Activated gamma-delta T cell treated with Interleukin-2 at 50 U/mL for 16 hours (primary cell): ENCODE measurements around the gene SMIM45.
A peak's percentile ranks its signal among the peaks of the same experiment; 100 is the strongest.

Experiments
- DNase-seq: peaks from one replicate; pipeline ENCODE4 v3.0.0-alpha.2; 2020

Gene SMIM45

DNA sequence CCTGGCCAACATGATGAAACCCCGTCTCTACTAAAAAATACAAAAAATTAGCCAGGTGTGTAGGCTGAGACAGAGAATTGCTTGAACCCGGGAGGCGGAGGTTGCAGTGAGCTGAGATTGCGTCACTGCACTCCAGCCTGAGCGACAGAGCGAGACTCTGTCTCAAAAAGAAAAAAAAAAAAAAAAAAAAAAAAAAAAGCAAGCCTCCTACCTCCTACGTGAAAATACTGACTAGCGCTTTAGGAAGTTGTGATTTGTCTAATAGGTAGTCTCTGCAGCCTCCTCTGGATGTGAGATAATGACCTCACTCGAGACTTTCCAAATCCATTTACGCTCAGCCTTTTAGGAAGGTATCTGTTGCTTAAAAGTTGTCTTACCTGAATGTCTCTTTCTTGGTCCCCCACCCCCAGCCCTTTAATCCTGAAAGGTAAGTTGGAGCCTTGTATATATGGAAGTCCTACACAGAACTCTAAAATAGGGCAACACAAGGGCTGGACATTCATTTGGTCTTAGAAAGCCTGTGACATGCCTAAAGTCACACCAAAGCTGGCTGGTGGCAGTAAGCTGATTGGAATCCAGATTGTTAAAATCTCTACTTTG, 22.8 kb downstream of the SMIM45 start:
- DNase-seq = no peak

DNA sequence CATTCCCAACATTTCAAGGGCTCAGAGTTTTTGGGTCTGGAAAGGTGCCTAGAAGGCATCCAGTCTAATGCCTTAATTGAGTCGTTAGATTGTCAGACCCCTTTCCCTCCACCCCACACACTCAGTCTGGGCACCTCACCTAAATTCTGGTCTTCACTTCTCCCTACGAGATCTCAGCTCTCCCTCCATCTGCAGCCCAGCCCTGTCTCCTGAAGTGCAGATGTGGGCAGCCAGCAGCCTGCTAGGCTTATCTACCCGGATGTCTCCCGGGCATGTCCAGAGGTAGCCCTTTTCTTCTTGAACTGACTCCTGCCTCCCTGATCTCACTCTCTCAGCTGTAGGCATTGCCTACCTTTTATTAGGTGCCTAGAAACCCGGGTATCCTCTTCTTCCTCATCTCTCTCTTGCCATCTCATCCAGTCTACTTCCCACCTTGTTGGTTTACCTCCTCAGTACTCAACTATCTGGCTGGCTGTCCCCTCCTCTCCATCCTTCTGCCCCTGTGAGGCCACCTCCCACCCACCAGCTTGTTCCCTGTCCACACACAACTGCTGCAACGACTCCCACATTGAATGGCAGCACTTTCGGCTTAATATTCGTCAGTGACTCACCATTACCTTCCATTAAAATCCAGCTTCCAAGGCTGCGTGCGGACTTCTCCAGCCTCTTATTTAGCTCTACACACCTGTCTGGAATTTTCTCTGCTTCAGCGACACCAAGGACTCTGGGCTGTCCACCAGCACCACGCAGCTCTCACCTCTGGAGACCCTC, 23.5 kb downstream of the SMIM45 start:
- DNase-seq = no peak

DNA sequence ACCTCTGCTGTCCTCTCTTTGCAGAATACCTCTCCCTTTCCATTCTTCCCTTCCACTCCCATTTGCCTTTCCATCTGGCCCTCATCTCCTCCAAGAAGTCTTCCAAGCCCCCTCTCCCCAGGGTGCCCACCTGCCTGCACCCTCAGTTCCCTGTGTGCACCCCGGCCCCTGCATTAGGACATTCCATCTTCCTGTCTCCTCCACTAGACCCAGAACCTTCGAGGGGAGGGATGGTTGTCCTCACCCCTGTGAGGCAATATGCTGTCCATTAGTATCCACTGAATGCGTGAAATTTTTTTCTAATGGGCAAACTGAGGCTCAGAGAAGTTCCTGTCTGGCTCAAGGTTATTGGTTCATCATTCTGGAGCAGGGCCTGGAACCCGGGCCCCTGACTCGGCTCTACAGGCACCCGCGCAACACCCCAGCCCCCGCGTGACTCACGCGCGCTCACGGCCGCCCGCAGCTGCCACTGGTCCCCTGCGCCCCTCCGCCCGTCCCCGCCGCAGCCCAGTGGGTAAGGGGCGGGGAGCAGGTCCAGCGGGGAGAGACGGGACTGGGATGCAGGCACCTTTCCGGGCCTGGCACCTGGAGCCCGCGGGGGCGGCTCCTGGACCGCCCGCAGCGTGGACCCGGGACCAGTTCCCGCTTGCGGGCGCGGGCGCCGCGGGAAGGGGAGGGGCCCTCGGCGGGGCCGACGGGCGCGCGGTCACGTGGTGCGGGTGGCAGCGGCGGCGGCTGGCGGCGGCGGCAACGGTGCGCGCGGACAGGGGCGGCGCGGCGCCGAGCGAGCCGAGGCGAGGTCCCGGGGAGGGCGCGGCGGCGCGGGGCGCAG, 24.3 kb downstream of the SMIM45 start:
- DNase-seq = peak; percentile 21

DNA sequence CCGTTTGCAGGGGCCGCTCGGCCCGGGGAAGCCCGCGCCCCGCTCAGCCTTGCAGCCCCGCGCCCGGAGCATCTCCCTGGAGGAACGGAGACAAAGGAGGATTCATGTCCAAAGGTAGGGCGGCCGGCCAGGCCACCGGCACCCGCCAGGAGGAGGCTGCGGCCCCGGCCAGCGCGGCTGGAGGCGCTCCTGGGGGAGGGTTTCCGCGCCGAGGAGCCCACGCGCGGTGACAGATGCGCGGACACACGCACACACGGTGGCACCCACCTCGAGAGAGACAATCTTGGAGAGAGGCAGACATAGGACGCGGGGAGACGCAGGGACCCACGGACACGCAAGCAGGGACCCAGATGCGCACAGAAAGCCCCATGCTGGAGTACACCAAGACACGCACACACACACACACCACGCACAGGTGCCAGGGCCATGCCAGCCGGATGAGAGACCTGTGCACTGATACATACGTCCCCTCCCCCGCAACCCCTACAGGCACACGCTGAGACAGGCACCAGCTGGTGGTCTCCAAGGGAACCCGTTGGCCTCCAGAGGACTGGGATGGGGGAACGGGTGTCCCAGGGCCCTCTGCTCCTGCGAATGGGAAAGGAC, 25.1 kb downstream of the SMIM45 start:
- DNase-seq = no peak

DNA sequence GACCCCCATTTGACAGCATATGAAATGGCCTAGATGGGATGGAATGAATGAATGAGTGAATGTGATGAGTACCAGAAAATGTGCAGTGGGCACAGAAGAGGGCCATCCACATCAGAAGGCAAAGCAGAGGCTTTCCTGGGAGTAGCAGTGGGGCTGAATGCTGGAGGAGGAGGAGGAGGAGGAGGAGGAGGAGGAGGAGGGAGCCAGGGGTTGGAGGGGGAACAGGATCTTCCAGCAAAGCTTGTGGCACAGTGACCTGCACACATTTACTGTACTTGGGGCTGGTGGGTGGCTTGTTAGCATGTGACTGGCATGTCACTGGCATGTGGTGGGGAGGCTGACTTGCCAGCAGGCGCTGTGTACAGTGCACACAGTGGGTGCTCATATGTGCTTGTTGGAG, 26.8 kb downstream of the SMIM45 start:
- no peak for DNase-seq

DNA sequence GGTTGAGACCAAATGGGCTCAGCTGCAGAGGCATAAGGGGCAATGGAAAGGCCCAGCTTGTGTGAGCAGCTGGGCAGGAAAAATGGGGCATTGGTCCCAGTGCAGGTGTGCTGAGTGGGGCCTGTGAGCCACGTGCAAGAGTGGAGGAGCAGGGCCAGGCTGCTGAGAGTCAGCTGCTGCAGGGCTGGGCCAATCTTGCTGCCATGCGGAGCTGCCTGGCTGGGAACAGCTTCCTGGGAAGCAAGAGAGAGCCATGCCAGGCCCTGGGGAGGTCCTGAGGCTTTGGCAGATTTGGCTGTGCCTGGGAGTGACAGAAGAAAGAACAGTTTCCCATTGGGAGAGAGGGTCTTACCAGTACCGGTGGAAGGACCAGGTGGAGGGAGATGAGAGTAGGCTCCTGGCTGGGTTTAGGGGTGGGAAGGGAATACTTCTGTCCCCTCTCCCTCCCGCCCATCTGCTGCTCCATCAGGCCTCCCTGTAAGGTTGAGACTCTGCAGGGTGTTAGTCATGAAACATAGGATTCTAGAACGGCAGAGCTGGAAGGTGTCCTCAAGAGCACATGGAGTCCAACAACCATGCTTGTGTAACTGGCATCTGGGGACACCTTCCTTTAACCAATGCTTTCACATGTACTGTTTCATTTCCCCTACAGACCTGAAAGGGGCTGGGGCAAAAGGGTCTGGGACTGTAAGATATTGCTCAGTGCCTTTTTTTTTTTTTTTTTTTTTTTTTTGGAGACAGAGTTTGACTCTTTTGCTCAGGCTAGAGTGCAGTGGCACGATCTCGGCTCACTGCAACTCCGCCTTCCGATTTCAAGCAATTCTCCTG, 27.7 kb downstream of the SMIM45 start:
- DNase-seq = no peak

DNA sequence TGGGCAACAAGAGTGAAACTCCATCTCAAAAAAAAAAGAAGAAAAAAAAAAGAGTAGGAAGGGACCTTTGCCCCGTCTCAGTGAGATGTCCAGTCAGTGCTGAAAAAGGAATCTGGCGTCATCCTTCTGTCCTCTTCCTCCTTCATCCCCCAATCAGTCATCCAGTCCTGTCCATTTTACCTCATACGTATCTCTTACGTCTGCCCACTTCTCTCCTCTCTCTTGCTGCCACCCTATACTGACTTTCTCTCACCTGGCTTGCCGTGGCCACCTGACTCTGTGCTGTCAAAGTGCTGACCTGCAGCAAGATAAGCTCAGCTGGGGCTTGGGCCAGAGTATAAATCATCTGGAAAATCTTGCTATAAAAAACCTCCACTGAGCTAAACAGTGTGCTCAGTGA, 30.9 kb downstream of the SMIM45 start:
- no peak for DNase-seq

DNA sequence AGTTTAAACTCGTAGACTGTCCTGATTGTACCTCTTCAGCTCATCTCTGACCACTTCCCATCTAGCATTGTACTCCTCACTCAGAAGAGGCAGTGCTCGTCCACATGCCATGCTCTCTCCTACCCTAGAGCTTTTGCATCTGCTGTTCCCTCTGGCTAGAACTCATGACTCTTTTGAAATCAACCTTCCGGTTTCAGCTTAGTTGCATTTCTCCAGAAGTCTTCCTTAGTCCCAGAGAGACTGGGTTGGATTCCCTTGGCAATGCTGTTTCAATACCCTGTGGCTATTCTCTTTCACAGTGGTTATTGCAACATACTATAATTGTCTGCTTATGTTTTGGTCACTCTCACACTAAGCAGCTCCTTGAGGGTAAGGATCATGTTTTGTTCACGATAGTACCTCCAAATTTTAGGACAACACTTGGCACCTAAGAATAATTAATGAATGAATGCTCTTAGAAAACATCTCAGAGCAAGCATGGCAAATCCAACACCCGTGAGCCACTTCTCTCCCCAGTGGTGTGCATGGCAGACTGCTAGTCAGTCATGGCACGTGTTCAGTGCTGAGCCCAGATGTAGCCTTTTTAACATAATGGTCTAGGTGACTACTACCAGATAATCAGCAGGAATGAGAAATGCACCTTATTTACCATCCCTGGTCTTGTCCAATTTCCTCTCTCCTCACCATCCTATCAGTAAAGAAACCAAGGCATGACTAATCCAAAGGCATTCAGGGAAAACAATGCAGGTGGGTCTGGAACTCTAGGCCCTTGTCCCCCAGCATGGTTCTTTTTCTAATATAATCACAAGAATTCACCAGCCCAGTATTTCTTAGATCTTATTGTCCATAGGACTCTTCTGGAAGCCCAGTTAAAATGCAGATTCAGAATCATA, 31.8 kb downstream of the SMIM45 start:
- no peak for DNase-seq

DNA sequence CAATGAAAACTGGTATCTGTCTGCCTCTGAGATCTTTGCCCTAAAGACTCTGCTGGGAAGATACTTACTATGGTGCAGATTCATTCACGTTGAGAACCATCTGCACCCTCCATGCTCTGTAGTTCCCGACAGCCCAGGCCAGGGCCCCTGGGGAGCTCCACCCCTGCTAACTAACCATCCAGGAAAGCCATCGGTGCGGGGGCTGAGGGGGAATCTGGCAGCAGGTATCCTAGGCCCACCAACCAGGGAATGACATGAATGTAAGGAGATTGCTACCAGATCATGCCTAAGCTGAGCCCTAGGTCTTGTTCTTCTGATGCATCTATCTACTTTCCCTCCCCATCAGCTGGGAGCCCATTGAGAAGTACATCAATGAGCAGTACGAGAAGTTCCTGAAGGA, 35.3 kb downstream of the SMIM45 start:
- no peak for DNase-seq

DNA sequence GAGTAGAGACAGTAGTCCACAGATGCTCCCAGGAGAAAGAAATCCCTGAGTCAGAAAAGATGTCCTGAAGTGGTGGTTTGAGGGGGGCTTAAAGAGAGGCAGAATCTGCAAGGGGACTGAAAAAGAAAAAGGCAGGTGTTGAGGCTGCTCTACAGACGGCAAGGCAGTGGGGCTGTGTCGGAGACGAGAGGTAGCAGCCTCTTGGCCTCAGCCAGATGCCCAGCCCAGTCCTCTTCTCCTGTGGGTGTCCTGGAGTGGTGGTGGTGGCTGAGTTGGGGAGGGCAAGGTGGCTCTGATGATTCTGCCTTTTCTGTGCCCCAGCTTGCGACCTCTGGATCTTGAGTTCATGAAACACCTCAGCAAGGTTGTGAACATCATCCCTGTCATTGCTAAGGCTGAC, 37.3 kb downstream of the SMIM45 start:
- no peak for DNase-seq

DNA sequence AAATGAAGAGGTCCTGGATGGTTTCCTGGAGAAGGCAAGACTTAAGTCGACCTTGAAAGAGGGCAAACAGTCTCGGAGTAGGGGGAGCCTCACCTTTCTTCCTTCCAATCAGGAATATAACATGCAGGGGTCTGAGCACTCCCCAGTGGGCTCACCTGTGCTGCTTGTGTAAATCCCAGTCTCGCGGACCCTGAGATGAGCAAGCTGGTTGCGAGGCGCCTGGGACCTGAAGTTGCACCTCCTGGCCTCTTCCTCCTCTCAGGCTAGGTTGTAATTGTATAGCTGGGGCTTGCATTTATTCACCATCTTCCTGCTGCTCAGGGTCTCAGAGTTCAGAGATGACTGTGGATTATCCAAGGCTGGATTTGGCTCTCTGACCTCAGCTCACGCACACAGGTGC, 39.2 kb downstream of the SMIM45 start:
- DNase-seq = no peak

DNA sequence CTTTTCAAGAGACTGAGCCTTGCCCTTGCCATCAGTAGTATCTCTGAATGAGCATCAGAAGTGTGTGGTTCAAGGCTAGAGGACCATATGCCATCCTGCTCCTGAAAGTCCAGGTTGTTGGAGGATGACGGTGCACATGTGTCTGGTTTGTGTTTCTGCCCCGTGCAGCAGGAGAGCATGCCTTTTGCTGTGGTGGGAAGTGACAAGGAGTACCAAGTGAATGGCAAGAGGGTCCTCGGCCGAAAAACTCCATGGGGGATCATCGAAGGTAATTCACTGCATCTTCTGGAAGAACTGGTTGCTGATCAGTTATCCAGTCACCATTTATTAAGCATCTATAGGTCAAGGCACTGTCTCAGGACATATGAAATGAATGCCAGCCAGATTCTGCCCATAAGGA, 40.5 kb downstream of the SMIM45 start:
- no peak for DNase-seq

DNA sequence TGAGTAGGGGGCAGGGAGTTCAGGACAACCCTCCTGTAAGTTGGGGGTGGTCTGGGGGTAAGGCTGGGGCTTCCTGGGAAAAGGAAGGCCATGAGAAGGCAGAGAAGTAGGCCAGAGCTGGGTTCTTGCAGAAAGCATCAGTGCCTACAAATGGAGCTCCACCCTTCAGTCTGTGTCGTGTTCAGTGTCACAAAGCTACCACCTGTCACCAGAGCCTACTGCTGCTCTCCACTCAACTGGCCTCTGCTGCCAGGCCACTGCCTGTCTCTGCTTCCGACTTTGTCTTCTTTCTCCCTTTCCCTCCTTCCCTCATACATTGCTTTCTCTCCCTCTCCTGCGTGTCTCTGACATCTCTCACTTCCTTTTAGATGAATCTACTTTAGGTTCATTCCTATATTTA, 43.3 kb downstream of the SMIM45 start:
- DNase-seq = no peak

DNA sequence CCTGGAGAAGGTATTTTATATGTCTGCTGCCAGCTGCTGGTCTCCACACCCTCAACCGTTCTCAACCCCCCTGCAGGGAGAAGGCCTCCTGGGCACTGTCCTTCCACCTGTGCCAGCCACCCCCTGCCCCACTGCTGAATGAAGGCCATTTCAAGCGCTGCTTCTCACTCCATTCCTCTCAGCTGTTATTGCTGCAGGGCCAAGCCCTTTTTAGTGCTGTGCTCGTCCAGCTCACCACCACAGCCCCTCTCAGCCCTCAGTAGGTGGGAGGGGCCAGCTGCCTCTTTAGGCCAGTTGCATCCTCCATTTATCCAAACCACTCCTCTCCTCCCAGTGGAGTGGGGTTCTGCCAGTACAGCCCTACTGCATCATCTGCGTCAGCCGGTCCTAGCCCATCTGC, 44.9 kb downstream of the SMIM45 start:
- no peak for DNase-seq

DNA sequence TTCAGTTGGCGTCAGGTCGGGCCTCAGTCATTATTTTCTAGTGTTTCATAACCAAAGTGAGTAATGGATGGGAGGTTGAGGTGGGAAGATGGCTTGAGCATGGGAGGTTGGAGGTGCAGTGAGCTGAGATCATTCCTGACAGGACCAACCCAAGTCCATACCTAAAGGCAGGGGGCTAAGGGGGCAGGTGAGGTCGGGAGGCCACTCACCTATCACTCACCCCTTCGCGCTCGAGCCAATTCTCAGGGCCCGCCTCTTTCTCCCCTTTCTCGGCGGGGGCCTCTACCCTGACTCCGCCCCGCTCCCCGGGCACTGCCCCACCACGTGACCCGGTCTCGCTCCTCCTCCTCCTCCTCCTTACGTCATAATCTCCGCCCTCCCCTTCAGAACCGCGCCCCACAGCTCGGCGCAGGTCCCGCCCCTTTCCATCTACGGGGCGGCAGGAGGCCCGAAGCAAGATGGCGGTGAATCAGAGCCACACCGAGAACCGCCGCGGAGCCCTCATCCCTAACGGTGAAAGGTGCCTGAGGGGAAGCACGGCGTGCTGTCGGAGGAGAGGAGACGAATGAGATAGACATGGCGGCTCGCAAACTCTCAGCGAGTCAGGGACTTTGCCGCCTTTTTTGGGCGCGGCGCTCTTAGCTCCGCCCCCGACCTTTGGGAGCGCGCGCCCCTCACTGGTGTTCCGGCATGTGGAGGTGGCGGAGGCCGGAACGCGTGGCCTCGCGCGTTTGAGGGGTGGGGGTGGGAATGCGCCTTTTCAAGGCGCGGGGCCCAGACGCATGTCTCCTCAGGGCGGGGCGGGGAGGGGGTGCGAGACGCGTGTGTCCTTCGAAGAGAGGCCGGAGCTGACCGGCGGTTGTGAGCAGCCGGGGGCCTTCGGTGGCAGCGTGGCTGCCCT, 46.7 kb downstream of the SMIM45 start, which contains the start of gene WBP2NL:
Gene WBP2NL (plus strand): TSS at position 428 of the 901 bp plus-strand sequence. CDS start 31 bp downstream, at position 459.
- DNase-seq = peak; percentile 86

DNA sequence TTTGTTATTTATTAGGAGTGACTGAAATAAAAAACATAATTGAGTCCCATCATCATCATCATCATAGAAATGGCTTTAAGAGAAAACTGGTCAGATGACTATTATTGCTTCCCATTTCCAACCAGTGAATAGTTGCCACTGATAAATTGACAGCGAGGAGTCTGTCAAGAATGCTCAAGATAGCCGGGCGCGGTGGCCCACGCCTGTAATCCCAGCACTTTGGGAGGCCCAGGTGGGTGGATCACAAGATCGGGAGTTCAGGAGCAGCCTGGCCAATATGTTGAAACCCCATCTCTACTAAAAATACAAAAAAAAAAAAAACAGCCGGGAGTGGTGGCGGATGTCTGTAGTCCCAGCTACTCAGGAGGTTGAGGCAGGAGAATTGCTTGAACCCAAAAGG, 48.5 kb downstream of the SMIM45 start:
- no peak for DNase-seq

DNA sequence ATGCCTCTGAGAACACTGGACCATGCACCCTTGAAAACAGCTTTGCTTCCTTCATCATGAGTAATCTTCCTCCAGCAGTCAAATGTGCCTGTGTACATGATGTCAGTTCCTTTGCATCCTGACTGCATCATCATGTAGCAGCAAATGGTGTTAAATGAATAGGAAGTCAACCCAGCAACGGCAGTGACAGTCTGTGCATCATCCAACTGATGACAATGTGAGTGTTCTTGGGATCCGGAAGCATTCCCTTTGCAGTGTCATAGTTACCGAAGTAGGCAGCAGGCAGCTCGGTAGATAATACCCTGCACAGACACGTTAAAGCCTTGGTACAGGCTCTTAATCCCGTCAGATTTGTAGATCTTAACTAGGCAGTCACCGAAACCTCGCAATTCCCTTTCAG, 49.2 kb downstream of the SMIM45 start:
- DNase-seq = no peak

DNA sequence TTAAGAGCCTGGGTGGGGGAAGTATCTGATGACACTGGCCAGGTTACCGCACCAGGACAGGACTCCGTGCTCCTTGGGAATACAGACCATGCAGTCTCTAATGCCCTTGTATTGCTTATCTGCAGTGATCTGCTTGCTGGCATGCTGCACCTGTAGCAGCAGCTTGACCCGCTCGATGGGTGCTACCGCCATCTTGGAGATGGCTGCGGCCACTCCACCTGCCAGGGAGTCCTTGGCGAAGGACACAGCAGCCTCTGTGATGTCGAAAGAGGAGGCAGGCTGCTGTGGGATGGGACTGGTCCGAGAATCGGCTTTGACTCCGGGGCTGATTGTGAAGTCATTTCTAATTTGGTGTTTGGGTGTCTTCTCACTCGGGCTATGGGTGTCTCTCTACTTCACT, 49.8 kb downstream of the SMIM45 start:
- DNase-seq = no peak

DNA sequence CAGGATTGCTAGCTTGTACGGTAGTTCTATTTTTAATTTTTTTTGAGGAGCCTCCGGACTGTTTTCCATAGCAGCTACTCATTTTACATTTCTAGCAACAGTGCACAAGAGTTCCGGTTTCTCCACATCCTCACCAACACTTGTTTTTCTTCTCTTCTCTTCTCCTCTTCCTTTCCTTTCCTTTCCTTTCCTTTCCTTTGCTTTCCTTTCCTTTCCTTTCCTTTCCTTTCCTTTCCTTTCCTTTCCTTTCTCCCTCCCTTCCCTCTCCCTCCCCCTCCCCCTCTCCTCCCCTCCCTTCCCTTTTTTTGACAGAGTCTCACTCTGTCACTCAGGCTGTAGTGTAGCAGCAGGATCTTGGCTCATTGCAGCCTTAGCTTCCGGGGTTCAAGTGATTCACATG, 56.0 kb downstream of the SMIM45 start:
- DNase-seq = no peak
